K562 (cell line): Measurements from ENCODE around the gene MCM9. TPM values are rescaled to one million over a fixed set of nuclear protein-coding genes. Genes with fewer than 3 reads are reported as not detected.

Experiments used
- AFF1 ChIP-seq, 2 experiments: fragments of 450-650 bp; IDR thresholded peaks; 2 replicates each; pipeline ENCODE4 v1.6.1; 2018; ENCODE audit warnings: mild to moderate bottlenecking in 2 of 2, low read depth in 1 of 2; ENCODE audit not compliant: partially characterized antibody in 2 of 2
- OTX1 ChIP-seq: fragments of 450-650 bp; formaldehyde crosslinking; IDR thresholded peaks from 2 replicates; pipeline ENCODE4 v1.4.0; 2022; ENCODE audit warnings: mild to moderate bottlenecking
- PHF8 ChIP-seq: fragments of 200-600 bp; sonication (generic); IDR thresholded peaks from 2 replicates; pipeline ENCODE4 v1.6.1; 2012; ENCODE audit warnings: mixed run types, mild to moderate bottlenecking, inconsistent platforms, low read length, moderate library complexity, borderline replicate concordance
- PRPF4 ChIP-seq: fragments of 200-400 bp; formaldehyde crosslinking; IDR thresholded peaks from one replicate; pipeline ENCODE4 v1.6.1; 2017; ENCODE audit warnings: low read length, low read depth, mild to moderate bottlenecking; ENCODE audit not compliant: insufficient read depth, poor library complexity, severe bottlenecking
- RFX7 ChIP-seq: fragments of 250-450 bp; sonication (Bioruptor Pico); IDR thresholded peaks from 2 replicates; pipeline ENCODE4 v1.5.1; 2021; ENCODE audit warnings: mild to moderate bottlenecking
- SAP30 ChIP-seq: fragments of 200-600 bp; sonication (generic); IDR thresholded peaks from 2 replicates; pipeline ENCODE4 v1.6.1; 2012; ENCODE audit warnings: borderline replicate concordance, low read depth, mild to moderate bottlenecking, moderate library complexity, low read length, control low read depth, inconsistent platforms; ENCODE audit not compliant: insufficient read depth, poor library complexity, severe bottlenecking
- SRSF9 ChIP-seq: fragments of 200-400 bp; formaldehyde crosslinking; IDR thresholded peaks from 2 replicates; pipeline ENCODE4 v1.6.1; 2017; ENCODE audit warnings: low read depth, low read length, borderline replicate concordance
- ZBTB40 ChIP-seq, 2 experiments: fragments of 450-650 bp in 1 of 2; sonication (generic) in 1 of 2; formaldehyde crosslinking in 1 of 2; IDR thresholded peaks; 2 replicates each; pipeline versions ENCODE4 v1.7.1 to v1.9.0; 2016 to 2022; ENCODE audit warnings: inconsistent platforms in 1 of 2, mild to moderate bottlenecking in 1 of 2, missing genetic modification reagents in 1 of 2
- ZEB2 ChIP-seq: fragments of 450-650 bp; IDR thresholded peaks from 2 replicates; pipeline ENCODE4 v1.6.1; 2016
- ZNF253 ChIP-seq: fragments of 250-450 bp; sonication (Bioruptor Pico); conservative IDR thresholded peaks from 2 replicates; pipeline ENCODE4 v1.6.1; 2021; ENCODE audit warnings: mild to moderate bottlenecking
- ZNF444 ChIP-seq: fragments of 250-450 bp; sonication (Bioruptor Pico); IDR thresholded peaks from 2 replicates; pipeline ENCODE4 v1.4.0; 2020; ENCODE audit warnings: mild to moderate bottlenecking, moderate library complexity
- ZNF507 ChIP-seq: conservative IDR thresholded peaks from 2 replicates; pipeline ENCODE4 v1.6.1; 2017; ENCODE audit warnings: missing genetic modification characterization, missing compliant biosample characterization
- polyA plus RNA-seq, 8 experiments: library from polyadenylated mRNA; depleted of rRNA in 4 of 8; stranded (reverse) in 5 of 8; unstranded in 3 of 8; fragments of >200 nt; fragmentation: Nextera tagmentation in 2 of 8; fragmentation: Illumina TruSeq in 1 of 8; extraction: Ambion mirVana in 2 of 8; extraction: Trizol in 1 of 8; gene quantifications; 2 replicates each; pipeline versions ENCODE4 v1.2.1 to v1.2.3, GENCODE V29; 2011 to 2014; ENCODE audit warnings: inconsistent platforms in 1 of 8, missing spikeins in 1 of 8
- total RNA-seq, 7 experiments: library from RNA; depleted of rRNA in 6 of 7; stranded (reverse); fragments of >200 nt in 6 of 7; fragmentation: Illumina TruSeq in 2 of 7; extraction: Trizol in 2 of 7; gene quantifications; 2 replicates each; pipeline versions ENCODE4 v1.2.1 to v1.2.3, GENCODE V29; 2011 to 2021; ENCODE audit warnings: low replicate concordance in 1 of 7

Gene MCM9
- total and polyA plus RNA-seq, 9 of the 15 experiments (the other 6 are each of a cell fraction or from before 2014, with no cell fraction given): 4.8 to 16.7 (median 11.6) TPM

GRCh38 chr6:118844915-118845314 lies 90.0 kb downstream of the MCM9 start (continued):
- TF ChIP-seq ZBTB40 (IDR thresholded peaks at IDR 0.05): no peak
- TF ChIP-seq ZBTB40 (CRISPR knock-in tag; IDR thresholded peaks at IDR 0.05): no peak
- TF ChIP-seq ZEB2: no peak
- no peak for TF ChIP-seq AFF1 (IDR thresholded peaks at IDR 0.05; ENCODE audit: low read depth in 1 of 2, partially characterized antibody in 2 of 2)
- no peak for TF ChIP-seq RFX7
- no peak for TF ChIP-seq ZNF444
- no peak for TF ChIP-seq SAP30
- TF ChIP-seq OTX1 (CRISPR knock-in tag): no peak
- no peak for TF ChIP-seq ZNF507 (tag)
- no peak for TF ChIP-seq ZNF253
- no peak for TF ChIP-seq SRSF9
- TF ChIP-seq PHF8: no peak
- TF ChIP-seq PRPF4: no peak
